GM19395 (cell line): Measurements from ENCODE around the gene RSAD2.

ENCODE experiments used
- ATAC-seq: cut with Tn5 transposase; IDR thresholded peaks from one replicate; pipeline ENCODE4 v1.9.1; 2021; ENCODE audit warnings: mild to moderate bottlenecking, moderate library complexity; ENCODE audit not compliant: unreplicated experiment

The RSAD2 gene

GRCh38 chr2:6941299-6942046, 63.9 kb downstream of the RSAD2 start:
- ATAC-seq = no peak

GRCh38 chr2:6942848-6943247, 65.3 kb downstream of the RSAD2 start:
- no peak for ATAC-seq

- ATAC-seq = no peak
These were observed 65.9 kb downstream of the RSAD2 start for GRCh38 chr2:6943523-6943922.

DNA sequence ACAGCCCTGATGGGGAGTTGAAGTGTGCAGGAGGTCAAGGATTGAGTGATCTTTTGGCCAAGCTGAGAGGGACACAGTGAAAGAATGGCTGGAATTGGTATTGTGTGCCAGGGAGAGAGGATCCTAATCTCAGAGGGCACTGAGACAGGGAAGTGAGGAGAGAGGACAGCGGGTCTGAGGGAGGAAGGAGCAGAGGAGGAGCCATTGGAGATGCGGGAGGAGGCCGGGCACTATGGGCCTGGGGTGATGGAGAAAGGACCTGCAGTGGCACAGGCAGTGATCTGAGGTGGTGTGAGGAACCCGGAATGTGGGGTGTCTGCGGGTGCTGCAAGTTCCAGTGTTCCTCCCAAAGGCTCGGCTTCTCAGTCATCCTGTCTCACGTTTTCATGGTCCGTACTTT, 66.4 kb downstream of the RSAD2 start:
- ATAC-seq = no peak

GRCh38 chr2:6944555-6944954, 67.0 kb downstream of the RSAD2 start:
- ATAC-seq = no peak

- ATAC-seq = peak; percentile 93
These were observed 67.7 kb downstream of the RSAD2 start for GRCh38 chr2:6945087-6945813.

DNA sequence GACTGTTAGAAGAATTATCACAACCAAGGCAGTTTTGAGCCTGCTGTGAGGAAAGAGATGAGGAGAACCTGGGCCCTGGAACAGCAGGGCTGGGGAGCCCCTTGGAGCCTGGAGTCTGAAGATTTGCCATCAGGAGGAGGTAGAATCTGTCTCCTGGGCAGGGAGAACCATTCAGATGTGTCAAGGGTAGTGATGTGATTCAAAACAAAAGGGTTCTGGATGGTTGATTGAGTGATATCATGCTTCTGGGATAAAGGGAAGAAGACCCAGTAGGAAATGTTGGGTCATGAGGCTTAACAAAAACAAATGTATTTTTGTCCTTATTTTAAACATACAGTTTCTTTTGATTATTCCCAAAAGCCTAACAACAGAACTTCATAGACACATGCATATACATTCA, 68.2 kb downstream of the RSAD2 start:
- ATAC-seq = no peak

GRCh38 chr2:6946722-6947121, 69.1 kb downstream of the RSAD2 start:
- ATAC-seq = no peak
